ENCODE measurements around the gene HTRA2. TPM values are rescaled to one million over a fixed set of nuclear protein-coding genes. Genes with fewer than 3 reads are reported as not detected.
A peak's percentile ranks its signal among the peaks of the same experiment; 100 is the strongest.

The HTRA2 gene
- total and polyA plus RNA-seq, 3 donors from 2014 or later = 36.5 to 46.8 (median 45.8) TPM

DNA sequence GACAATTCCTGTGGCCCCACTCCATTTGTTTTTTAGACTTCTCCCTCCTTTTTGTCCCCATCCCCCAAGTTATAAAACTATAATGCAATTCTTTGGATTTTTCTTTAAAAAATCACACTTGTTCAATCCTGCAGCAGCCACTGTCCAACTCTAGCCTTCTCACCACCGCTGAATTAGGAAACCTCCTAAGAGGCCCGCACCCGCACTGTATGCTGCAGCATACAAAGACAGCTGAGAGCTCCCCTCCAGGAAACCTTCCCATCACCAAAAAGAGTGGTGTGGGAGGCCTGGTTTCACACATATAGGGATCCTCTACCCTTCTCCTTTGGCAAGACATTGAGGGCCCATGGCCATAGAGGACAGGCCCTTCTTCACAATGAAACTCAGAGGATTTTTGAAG is 25.1 kb upstream of the HTRA2 start:
- TF ChIP-seq, protein P1, sequence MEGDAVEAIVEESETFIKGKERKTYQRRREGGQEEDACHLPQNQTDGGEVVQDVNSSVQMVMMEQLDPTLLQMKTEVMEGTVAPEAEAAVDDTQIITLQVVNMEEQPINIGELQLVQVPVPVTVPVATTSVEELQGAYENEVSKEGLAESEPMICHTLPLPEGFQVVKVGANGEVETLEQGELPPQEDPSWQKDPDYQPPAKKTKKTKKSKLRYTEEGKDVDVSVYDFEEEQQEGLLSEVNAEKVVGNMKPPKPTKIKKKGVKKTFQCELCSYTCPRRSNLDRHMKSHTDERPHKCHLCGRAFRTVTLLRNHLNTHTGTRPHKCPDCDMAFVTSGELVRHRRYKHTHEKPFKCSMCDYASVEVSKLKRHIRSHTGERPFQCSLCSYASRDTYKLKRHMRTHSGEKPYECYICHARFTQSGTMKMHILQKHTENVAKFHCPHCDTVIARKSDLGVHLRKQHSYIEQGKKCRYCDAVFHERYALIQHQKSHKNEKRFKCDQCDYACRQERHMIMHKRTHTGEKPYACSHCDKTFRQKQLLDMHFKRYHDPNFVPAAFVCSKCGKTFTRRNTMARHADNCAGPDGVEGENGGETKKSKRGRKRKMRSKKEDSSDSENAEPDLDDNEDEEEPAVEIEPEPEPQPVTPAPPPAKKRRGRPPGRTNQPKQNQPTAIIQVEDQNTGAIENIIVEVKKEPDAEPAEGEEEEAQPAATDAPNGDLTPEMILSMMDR (IDR thresholded peaks at IDR 0.05) = no peak
- TF ChIP-seq POLR2A (IDR thresholded peaks at IDR 0.05) = no peak
- Histone ChIP-seq H3K36me3 (ENCODE audit: low read depth, missing control alignments) (peaks cover 4% of the 10 kb centered on the region), H3K9me3 (no peaks in the 10 kb centered on the region), H3K4me1 (peaks cover 7% of the 10 kb centered on the region), H3K4me3 (no peak overlapping the region), H3K27ac (no peak overlapping the region), H3K27me3 (no peaks in the 10 kb centered on the region)
- 87 to 88% methylated on average over 3 of the region's 3 CpGs for WGBS, 2 donors
- no peak for DNase-seq
- intact Hi-C loops (cut with DNase I; ENCODE audit: low total_unique reads) = no loop called here

GRCh38 chr2:74505448-74506246 is 24.1 kb upstream of the HTRA2 start:
- H3K4me1 ChIP-seq = peaks cover 6% of the 10 kb centered on the region
- 92 to 96% methylated on average over 12 to 14 of the region's 14 CpGs for WGBS, 2 donors
- H3K4me3 ChIP-seq = no peak overlapping the region
- DNase-seq = no peak
- H3K27ac ChIP-seq = no peak overlapping the region
- intact Hi-C loops (cut with DNase I; ENCODE audit: low total_unique reads) = no loop called here
- H3K27me3 ChIP-seq = no peaks in the 10 kb centered on the region
- peaks cover 4% of the 10 kb centered on the region for H3K36me3 ChIP-seq (ENCODE audit: low read depth, missing control alignments)
- no peaks in the 10 kb centered on the region for H3K9me3 ChIP-seq
- TF ChIP-seq, protein P1 (IDR thresholded peaks at IDR 0.05) = no peak
- no peak for TF ChIP-seq POLR2A (IDR thresholded peaks at IDR 0.05)

DNA sequence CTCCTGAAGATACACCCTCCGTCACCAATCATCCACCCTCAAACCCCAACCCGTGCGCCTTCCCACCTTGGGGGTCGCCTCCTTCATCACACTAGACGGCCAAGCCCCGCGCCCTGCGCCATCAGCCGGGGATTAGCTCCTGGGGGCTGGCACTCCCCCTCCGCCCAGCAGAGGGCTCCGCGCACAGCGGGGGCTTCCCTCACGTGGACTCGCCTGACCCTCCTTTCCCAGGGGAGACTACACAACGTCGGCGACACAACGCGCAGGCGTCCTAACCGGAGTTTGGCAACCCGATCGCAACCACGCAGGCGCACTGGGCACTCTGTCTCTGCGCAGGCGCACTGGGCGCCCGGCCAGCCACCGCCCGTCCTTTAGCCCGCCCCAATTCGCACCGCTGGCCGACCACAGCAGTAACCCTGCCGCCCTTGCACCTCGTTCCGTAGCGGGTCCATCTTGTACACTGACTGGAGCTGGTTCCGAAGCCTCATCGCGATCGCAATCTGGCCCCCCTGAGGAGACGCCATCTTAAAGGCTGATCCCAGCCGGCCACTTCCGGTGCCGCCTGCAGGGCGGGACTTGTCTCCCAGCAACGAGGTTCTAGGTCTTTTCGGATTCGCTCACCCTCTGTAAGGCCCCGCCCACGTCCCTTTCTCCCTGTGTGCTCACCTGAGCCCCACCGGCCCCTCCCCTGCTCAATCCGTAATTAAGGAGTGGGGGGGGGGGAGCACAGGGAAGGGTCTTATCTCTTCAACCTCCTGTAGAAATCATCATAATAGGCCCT is 22.4 kb upstream of the HTRA2 start, which contains the start of gene PCGF1:
Gene PCGF1, minus strand, starts transcription at position 551 of the 781 bp plus-strand sequence. Its CDS starts 27 bp downstream, at position 524.
- Histone ChIP-seq H3K4me3 (peak within 1 kb of the TSS; percentile 76 to 80), H3K9me3 (no peaks in the 10 kb centered on the region), H3K4me1 (peaks cover 6% of the 10 kb centered on the region), H3K27ac (peak within 1 kb of the TSS; percentile 99), H3K36me3 (ENCODE audit: low read depth, missing control alignments) (peaks cover 4% of the 10 kb centered on the region), H3K27me3 (no peaks in the 10 kb centered on the region)
- TF ChIP-seq POLR2A (IDR thresholded peaks at IDR 0.05) = no peak
- TF ChIP-seq, protein P1 (IDR thresholded peaks at IDR 0.05) = peak in 2 of 3 experiments; percentile 1 to 15
- DNase-seq = peak; percentile 100
- 0 to 1% methylated on average over 3 to 51 of the region's 56 CpGs for WGBS, 2 donors
- intact Hi-C loops (cut with DNase I; ENCODE audit: low total_unique reads) = no loop called here

- peak; percentile 54 for DNase-seq
- H3K4me1 ChIP-seq = peaks cover 6% of the 10 kb centered on the region
- H3K27ac ChIP-seq = peak overlapping the region; percentile 99
- TF ChIP-seq, protein P1 (IDR thresholded peaks at IDR 0.05) = no peak
- TF ChIP-seq POLR2A (IDR thresholded peaks at IDR 0.05) = no peak
- H3K9me3 ChIP-seq = no peaks in the 10 kb centered on the region
- H3K27me3 ChIP-seq = no peaks in the 10 kb centered on the region
- H3K4me3 ChIP-seq = peak overlapping the region; percentile 76 to 80
- WGBS, 2 donors = 10 to 18% methylated on average over 25 to 38 of the region's 38 CpGs
- intact Hi-C loops (cut with DNase I; ENCODE audit: low total_unique reads) = no loop called here
- H3K36me3 ChIP-seq (ENCODE audit: low read depth, missing control alignments) = peaks cover 4% of the 10 kb centered on the region
These were observed 21.7 kb upstream of the HTRA2 start for GRCh38 chr2:74507926-74508520.
